Esophagus muscularis mucosa (tissue), 4 donors: ENCODE results near the gene NPTX1.

Experiments used
- CTCF ChIP-seq, 3 experiments: fragments of 200-600 bp in 2 of 3; fragments of 450-650 bp in 1 of 3; sonication (generic) in 2 of 3; IDR thresholded peaks; one replicate each; pipeline ENCODE4 v1.5.1; 2017 to 2019; ENCODE audit warnings: antibody characterized with exemption in 3 of 3, mild to moderate bottlenecking in 2 of 3, moderate library complexity in 1 of 3
- EP300 ChIP-seq: sonication (generic); formaldehyde crosslinking; IDR thresholded peaks from one replicate; pipeline ENCODE4 v1.6.1; 2017; ENCODE audit warnings: antibody characterized with exemption
- POLR2A ChIP-seq: fragments of 450-650 bp; IDR thresholded peaks from one replicate; pipeline ENCODE4 v1.6.1; 2017; ENCODE audit warnings: antibody characterized with exemption, moderate library complexity, mild to moderate bottlenecking, low read depth
- POLR2AphosphoS5 ChIP-seq, 2 donors: sonication (generic); formaldehyde crosslinking; IDR thresholded peaks; one replicate each; pipeline ENCODE4 v1.6.1; 2017; ENCODE audit warnings: antibody characterized with exemption in 2 of 2

GRCh38 chr17:80511222-80512180 is 35.1 kb upstream of the NPTX1 start:
- TF ChIP-seq CTCF (IDR thresholded peaks at IDR 0.05) (no peak), EP300 (no peak), POLR2A (no peak), POLR2AphosphoS5 (IDR thresholded peaks at IDR 0.05) (no peak)
